Measurements from ENCODE around the gene BLTP3B.
"Not testable (repeated sequence)": the region's sequence is repeated elsewhere in the genome, so short reads cannot be mapped to it uniquely, and the experiment has no call there.

The BLTP3B gene
- total RNA-seq, result 30.8 to 50.6 (median 41.4) reads per million in 4 donors

GRCh38 chr12:100142851-100143559 is at the start of gene BLTP3B:
TSS of gene BLTP3B (minus strand) at chr12:100142874. CDS start at chr12:100142635, 239 bp downstream.
- peak; percentile 80 to 91 (median 86) for DNase-seq

GRCh38 chr12:100189636-100190394 is 47.1 kb upstream of the BLTP3B start:
- no peak for DNase-seq

- not testable (repeated sequence) for DNase-seq
These were observed 46.4 kb upstream of the BLTP3B start for GRCh38 chr12:100188888-100189635.

DNA sequence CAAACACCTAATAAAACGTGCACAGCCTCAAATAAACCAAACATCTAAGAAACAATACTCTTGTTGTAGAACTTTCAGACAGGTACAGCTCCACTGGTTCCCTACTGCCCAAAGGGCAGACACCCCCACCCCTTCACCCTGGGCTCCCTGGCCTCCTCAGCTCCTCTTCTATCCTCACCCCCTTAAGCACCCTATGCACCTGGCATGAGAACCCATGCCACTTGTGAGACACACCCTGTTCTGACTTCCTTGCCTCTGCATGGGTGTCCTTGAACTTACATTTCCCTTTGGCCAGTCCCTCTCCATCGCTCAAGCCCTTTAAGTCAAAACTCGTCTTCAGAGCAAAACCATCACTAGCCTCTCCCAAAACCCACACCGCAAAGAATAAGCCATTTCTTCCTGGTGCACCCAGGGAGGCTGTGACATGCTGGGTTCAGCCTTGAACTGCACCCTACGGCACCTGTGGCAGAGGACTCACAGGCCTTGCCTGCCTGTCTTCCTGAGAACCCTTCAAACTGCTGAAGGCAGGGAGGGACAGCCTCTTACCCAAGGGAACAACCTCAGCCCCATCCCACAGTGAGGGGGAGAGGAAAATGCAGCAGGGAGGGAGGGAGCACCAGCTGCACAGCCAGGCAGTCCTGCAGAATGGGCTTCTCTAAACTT is 45.3 kb upstream of the BLTP3B start:
- no peak for DNase-seq

DNA sequence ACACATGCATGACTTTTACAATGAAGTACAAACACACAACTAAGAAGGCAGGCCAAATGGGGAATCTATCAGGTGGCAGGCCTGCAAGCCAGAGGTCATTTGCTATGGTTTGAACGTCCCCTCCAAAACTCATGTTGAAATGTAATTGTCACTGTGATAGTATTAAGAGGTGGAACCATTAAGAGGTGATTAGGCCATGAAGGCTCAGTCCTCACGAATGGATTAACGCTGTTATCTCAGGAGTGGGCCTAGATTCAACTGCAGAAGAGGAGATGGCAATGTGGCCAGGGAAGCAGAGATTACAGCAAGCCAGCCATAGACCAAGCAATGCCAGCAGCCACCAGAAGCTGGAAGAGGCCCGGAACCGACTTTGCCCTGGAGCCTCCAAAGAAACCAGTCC is 44.4 kb upstream of the BLTP3B start:
- DNase-seq, result no peak

- DNase-seq, result no peak
These were observed 43.4 kb upstream of the BLTP3B start for GRCh38 chr12:100186071-100186470.

- peak in 1 of 5 donors; percentile 15 for DNase-seq
These were observed 42.8 kb upstream of the BLTP3B start for GRCh38 chr12:100185361-100185894.

GRCh38 chr12:100184549-100185145 is 42.0 kb upstream of the BLTP3B start:
- no peak for DNase-seq

- no peak for DNase-seq
These were observed 36.6 kb upstream of the BLTP3B start for GRCh38 chr12:100179252-100179651.

- DNase-seq, result not testable (repeated sequence)
These were observed 33.8 kb upstream of the BLTP3B start for GRCh38 chr12:100176493-100176892.

GRCh38 chr12:100174495-100174894 is 31.8 kb upstream of the BLTP3B start:
- DNase-seq, result no peak

GRCh38 chr12:100173111-100173510 is 30.4 kb upstream of the BLTP3B start:
- DNase-seq, result no peak

- no peak for DNase-seq
These were observed 28.6 kb upstream of the BLTP3B start for GRCh38 chr12:100171248-100171647.

GRCh38 chr12:100170313-100170858 is 27.7 kb upstream of the BLTP3B start:
- no peak for DNase-seq

- no peak for DNase-seq
These were observed 26.7 kb upstream of the BLTP3B start for GRCh38 chr12:100169345-100169744.

DNA sequence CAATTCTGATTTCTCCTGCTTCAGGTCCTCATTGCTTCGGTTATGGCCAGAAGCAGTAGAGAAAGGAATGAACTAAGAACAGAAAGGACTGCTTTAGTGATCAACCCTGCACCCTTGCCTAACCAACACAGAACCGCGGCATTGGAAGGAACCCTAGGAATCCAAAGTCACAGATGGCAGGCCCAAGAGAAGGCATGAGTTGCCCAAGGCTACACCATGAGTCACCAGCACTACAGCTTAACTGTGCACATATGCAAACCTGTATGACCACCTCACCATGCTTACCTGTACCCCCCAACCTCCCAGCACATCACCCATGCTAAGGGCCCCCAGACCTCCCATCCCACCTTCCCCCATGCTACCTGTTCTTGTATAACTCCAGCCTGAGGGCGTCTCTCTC is 25.9 kb upstream of the BLTP3B start:
- DNase-seq, result no peak

GRCh38 chr12:100166232-100166631 is 23.6 kb upstream of the BLTP3B start:
- DNase-seq, result no peak

DNA sequence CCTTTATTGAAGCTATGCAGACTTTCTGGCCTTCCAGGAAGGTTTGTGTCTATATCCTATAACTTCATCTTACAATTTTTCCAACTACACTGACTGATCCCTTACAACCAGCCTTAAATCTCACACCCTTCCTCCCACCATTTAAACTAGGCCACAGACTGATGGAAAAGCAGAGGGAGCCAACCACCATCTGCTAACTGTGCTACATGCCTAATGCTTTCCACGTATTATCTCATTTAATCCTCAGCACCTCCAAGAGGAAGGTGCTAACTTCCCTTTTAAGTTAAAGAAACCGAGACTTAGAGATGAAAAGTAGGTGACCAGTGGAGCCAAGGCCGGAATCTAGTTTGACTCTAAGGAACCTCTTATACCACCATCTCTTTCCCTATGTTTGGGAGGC is 22.7 kb upstream of the BLTP3B start:
- no peak for DNase-seq

DNA sequence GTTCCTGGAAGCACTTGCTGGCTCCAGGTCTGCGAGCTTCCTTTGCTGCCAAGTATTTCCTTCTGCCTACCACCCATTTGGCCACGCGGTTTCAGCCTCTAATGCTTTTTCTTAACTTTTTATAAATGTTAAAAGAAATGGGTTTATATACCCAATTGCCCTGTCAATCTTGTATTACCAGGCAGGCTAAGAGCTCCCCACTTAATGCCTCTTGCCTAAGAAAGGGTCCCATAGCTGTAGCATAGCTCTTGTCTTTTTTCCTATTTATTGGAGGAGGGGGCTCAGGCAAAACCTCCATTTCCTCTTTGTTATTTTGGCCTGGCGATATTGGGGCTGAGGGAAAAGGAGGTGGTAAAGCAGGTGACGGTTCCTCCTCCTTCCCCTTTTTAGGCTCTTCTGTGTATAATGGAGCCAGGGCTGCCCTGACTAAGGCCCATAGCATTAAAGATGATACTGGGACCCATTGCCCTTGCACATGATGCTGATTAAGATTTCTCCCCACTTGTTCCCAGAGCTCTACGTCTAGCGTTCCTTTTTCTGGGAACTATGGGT is 21.6 kb upstream of the BLTP3B start:
- no peak for DNase-seq

DNA sequence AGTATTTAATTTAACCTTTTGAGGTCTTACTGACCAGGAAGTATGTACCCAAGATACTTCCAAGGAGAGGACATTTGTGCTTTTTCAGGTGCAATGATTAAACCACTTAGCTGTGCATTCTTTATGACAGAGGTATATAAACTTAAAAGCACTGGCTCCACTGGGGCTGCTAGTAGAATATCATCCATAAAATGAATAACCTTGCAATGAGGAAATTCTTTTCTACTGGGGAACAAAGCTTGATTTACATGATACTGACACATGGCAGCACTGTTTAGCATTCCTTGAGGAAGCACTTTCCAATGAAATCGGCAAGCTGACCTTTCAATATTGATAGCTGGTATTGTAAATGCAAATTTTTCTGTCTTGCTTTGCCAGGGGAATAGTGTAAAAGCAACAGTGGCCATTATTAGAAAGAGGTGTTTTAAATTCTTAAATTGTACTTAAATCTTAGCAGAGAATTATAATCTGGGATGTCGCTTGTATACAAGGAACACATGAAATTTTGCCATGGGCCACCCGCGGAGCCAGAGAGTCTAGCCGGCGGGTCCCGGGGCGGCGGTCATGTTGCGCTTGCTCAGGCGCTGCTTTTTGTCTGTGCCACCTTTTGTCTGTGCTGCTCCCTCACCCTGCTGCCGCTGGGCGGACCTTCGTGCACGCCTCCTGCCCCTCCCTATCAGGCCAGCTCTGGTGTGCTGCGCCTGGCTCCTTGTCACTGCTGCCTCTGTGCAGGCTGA is 20.9 kb upstream of the BLTP3B start:
- DNase-seq, result peak; percentile 25 to 75 (median 53)
